Activated naive CD8-positive, alpha-beta T cell treated with anti-CD3 and anti-CD28 coated beads, Interleukin-2, amount 50 U/mL, for 24 hours (primary cell): ENCODE data around the gene DCLRE1A.

ENCODE experiments used
- ATAC-seq: fragments of 150-1000 bp; cut with Tn5 transposase; one replicate; pipeline ENCODE4 v1.10.0; 2021
- DNase-seq: peaks from one replicate; pipeline ENCODE4 v3.0.0; 2021
- H3K27ac Mint-ChIP-seq: one replicate; pipeline ENCODE4 v1.8.0; 2021; ENCODE audit warnings: mild to moderate bottlenecking, mixed read lengths
- H3K27me3 Mint-ChIP-seq: one replicate; pipeline ENCODE4 v1.8.0; 2021; ENCODE audit warnings: mixed read lengths
- H3K36me3 Mint-ChIP-seq: one replicate; pipeline ENCODE4 v1.8.0; 2021; ENCODE audit warnings: low read depth, mixed read lengths
- H3K4me1 Mint-ChIP-seq: one replicate; pipeline ENCODE4 v1.8.0; 2021; ENCODE audit warnings: mixed read lengths
- H3K4me3 Mint-ChIP-seq: one replicate; pipeline ENCODE4 v1.8.0; 2021; ENCODE audit warnings: mild to moderate bottlenecking, moderate library complexity, mixed read lengths
- H3K9me3 Mint-ChIP-seq: one replicate; pipeline ENCODE4 v1.8.0; 2021; ENCODE audit warnings: mixed read lengths

Gene DCLRE1A

GRCh38 chr10:113854013-113854760, at the start of gene DCLRE1A, which contains the start of gene NHLRC2:
Gene DCLRE1A (minus strand): TSS chr10:113854082. CDS start chr10:113853182, 900 bp downstream.
Gene NHLRC2 (plus strand): TSS chr10:113854661. CDS start chr10:113854873, 212 bp downstream.
- no peaks in the 10 kb centered on the region for H3K9me3 Mint-ChIP-seq
- H3K4me3 Mint-ChIP-seq, result peak within 1 kb of the TSS; percentile 98
- ATAC-seq, result peak; percentile 62
- no peaks in the 10 kb centered on the region for H3K27me3 Mint-ChIP-seq
- peak; percentile 76 for DNase-seq
- peak within 1 kb of the TSS; percentile 97 for H3K27ac Mint-ChIP-seq
- peaks cover 52% of the 10 kb centered on the region for H3K4me1 Mint-ChIP-seq
- peaks cover 29% of the 10 kb centered on the region for H3K36me3 Mint-ChIP-seq

- ATAC-seq (no peak), DNase-seq (no peak)
- Mint-ChIP-seq H3K36me3 (peaks cover 33% of the 10 kb centered on the region), H3K9me3 (peaks cover 7% of the 10 kb centered on the region), H3K4me3 (no peak overlapping the region), H3K4me1 (no peaks in the 10 kb centered on the region), H3K27ac (no peak overlapping the region), H3K27me3 (no peaks in the 10 kb centered on the region)
Observed at GRCh38 chr10:113899952-113900598, 46.2 kb upstream of the DCLRE1A start.

DNA sequence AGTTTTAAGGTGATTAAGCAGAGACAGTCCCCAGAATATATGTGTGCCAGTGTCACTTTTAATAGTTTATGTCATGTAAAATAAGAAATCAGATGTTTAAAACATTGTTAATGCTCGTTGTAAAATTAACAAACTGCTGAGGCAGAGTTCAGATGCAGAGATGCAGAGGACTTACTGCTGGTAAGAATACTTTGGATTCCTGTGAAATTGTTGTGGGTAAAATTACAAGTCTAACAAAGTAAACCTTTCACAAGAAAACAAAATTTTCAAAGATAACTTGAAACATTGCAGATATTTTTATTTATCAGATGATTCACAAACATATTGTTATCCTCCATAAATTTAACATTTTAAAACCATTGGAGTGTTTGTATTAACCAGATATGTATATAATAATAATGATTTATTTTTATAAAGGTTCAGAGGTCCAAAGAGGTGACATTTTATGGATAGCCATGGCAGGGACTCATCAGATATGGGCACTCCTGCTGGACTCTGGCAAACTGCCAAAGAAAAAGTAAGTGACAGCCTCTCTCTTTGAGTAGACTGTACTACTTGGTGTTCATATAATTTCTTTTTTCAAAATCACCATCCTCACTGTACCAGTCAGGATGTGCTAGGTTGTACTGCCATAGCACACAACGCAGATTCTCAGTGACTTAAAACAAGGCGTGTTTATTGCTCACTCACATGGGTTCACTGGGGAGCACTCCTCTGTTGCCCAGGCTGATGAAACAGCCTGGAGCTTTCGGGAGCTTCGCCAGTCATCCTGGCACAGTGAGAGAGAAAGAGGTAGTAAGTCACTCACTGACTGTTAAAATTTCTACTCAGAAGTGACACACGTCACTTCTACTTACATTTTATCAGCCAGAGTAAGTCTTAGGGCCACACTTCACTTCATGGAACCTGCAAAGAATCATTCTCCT, 44.1 kb upstream of the DCLRE1A start:
- H3K4me3 Mint-ChIP-seq, result no peak overlapping the region
- H3K36me3 Mint-ChIP-seq, result peaks cover 27% of the 10 kb centered on the region
- DNase-seq (no peak), ATAC-seq (no peak)
- H3K9me3 Mint-ChIP-seq, result peaks cover 7% of the 10 kb centered on the region
- no peaks in the 10 kb centered on the region for H3K4me1 Mint-ChIP-seq
- H3K27ac Mint-ChIP-seq, result no peak overlapping the region
- no peaks in the 10 kb centered on the region for H3K27me3 Mint-ChIP-seq

DNA sequence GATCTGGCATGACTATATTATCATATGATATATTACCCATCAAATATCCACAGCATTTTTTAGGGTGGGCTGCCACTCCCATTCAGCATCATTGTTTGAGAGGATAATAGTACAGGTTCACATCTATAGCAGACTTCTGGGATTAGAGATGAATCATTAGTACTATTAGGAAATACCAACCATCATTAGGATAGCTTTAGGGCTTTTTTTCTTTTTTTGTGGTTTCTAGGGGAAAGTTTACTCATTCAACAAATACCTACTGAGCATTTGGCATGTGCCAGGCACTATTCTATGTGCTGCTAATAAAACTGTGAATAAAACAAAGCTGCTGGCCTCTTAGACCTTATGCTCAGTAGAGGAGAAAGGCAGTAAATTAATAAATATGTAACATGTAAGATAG, 41.1 kb upstream of the DCLRE1A start:
- Mint-ChIP-seq H3K27ac (no peak overlapping the region), H3K27me3 (no peaks in the 10 kb centered on the region), H3K4me3 (no peak overlapping the region), H3K36me3 (peaks cover 31% of the 10 kb centered on the region), H3K9me3 (peaks cover 7% of the 10 kb centered on the region), H3K4me1 (peaks cover 2% of the 10 kb centered on the region)
- no peak for DNase-seq
- no peak for ATAC-seq

DNA sequence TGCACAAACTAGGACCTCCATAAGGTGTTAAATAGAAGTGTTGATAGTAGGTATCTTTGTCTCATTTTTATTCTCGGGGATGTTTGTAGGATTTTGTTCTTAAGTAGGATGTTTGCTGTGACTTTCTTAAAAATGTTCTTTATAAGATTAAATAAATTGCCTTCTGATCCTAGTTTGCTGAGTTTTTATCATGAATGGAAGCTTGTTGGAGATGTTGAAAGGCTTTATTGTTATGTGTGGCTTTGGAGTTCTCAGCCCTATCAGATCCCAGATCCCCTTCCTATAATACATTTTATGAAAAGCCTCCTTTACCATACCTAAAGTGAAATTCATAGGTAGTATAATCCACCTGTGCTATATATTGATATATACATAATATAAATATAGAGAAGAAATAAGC, 40.7 kb upstream of the DCLRE1A start:
- H3K36me3 Mint-ChIP-seq, result peaks cover 35% of the 10 kb centered on the region
- peaks cover 7% of the 10 kb centered on the region for H3K9me3 Mint-ChIP-seq
- H3K27me3 Mint-ChIP-seq, result no peaks in the 10 kb centered on the region
- H3K4me3 Mint-ChIP-seq, result no peak overlapping the region
- DNase-seq (no peak), ATAC-seq (no peak)
- H3K27ac Mint-ChIP-seq, result no peak overlapping the region
- peaks cover 2% of the 10 kb centered on the region for H3K4me1 Mint-ChIP-seq

DNA sequence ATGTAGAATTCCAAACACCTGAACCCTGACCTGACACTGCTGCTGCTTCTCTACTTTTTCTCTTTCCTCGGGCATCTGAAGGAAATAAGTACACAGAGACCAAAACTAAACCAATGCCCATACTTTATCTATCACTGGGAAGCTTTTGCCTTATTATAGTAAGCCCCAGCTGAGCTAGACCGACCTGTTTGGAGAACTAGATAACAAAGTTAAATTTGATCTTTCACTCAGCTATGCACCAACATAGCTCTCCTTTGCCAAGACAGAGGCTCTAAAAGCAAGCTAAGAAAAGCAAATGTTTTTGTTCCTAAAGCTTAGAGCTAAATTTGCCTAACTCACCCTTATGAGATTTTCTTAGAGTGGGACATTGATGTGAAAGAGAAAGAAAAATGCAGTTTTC, 39.7 kb upstream of the DCLRE1A start:
- H3K4me1 Mint-ChIP-seq, result peaks cover 2% of the 10 kb centered on the region
- DNase-seq (no peak), ATAC-seq (no peak)
- no peak overlapping the region for H3K4me3 Mint-ChIP-seq
- no peaks in the 10 kb centered on the region for H3K27me3 Mint-ChIP-seq
- no peak overlapping the region for H3K27ac Mint-ChIP-seq
- H3K9me3 Mint-ChIP-seq, result peaks cover 7% of the 10 kb centered on the region
- peaks cover 30% of the 10 kb centered on the region for H3K36me3 Mint-ChIP-seq

- no peak for DNase-seq
- Mint-ChIP-seq H3K4me3 (no peak overlapping the region), H3K27me3 (no peaks in the 10 kb centered on the region), H3K4me1 (peaks cover 2% of the 10 kb centered on the region), H3K9me3 (peaks cover 7% of the 10 kb centered on the region), H3K36me3 (peaks cover 38% of the 10 kb centered on the region), H3K27ac (no peak overlapping the region)
- no peak for ATAC-seq
Observed at GRCh38 chr10:113891476-113891875, 37.6 kb upstream of the DCLRE1A start.

DNA sequence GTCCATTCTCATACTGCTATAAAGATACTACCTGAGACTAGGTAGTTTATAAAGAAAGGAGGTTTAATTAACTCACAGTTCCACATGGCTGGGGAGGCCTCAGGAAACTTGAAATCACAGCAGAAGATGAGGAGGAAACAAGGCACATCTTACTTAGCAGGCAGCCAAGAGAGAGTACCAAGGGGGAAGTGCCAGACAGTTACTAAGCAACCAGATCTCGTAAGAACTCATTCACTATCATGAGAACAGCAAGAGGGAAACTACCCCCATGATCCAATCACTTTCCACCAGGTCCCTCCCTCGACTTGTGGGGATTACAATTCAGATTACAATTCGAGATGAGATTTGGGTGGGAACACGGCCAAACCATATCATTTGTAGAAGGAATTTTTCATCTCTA, 36.9 kb upstream of the DCLRE1A start:
- no peaks in the 10 kb centered on the region for H3K27me3 Mint-ChIP-seq
- H3K4me3 Mint-ChIP-seq, result no peak overlapping the region
- H3K4me1 Mint-ChIP-seq, result peaks cover 2% of the 10 kb centered on the region
- DNase-seq (no peak), ATAC-seq (no peak)
- peaks cover 7% of the 10 kb centered on the region for H3K9me3 Mint-ChIP-seq
- peaks cover 44% of the 10 kb centered on the region for H3K36me3 Mint-ChIP-seq
- H3K27ac Mint-ChIP-seq, result no peak overlapping the region

DNA sequence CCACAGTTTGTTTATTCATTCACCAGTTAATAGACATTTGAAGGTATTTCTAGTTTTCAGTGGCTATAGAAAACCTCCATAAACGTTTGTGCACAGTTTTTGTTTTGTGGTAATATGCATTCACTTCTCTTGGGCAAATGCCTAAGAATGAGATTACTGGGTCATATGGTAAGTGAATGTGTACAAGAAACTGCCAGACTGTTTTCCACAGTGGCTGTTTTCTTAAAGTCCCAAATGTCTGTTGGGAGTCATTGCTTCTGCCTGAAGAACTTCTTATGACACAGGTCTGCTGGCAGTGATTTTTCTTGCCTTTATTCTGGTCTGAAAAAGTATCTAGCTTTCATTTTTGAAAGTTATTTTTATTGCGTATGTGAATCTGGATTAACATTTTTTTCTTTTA, 36.0 kb upstream of the DCLRE1A start:
- Mint-ChIP-seq H3K4me3 (no peak overlapping the region), H3K36me3 (peaks cover 43% of the 10 kb centered on the region), H3K27ac (no peak overlapping the region), H3K9me3 (no peaks in the 10 kb centered on the region), H3K4me1 (peaks cover 2% of the 10 kb centered on the region), H3K27me3 (no peaks in the 10 kb centered on the region)
- ATAC-seq, result no peak
- no peak for DNase-seq

GRCh38 chr10:113882240-113882639, 28.4 kb upstream of the DCLRE1A start:
- ATAC-seq (no peak), DNase-seq (no peak)
- Mint-ChIP-seq H3K27ac (no peak overlapping the region), H3K4me1 (peaks cover 14% of the 10 kb centered on the region), H3K4me3 (no peak overlapping the region), H3K36me3 (peaks cover 56% of the 10 kb centered on the region), H3K27me3 (no peaks in the 10 kb centered on the region), H3K9me3 (peaks cover 4% of the 10 kb centered on the region)

- Mint-ChIP-seq H3K36me3 (peaks cover 39% of the 10 kb centered on the region), H3K4me1 (peaks cover 14% of the 10 kb centered on the region), H3K27ac (no peak overlapping the region), H3K9me3 (peaks cover 4% of the 10 kb centered on the region), H3K4me3 (no peak overlapping the region), H3K27me3 (no peaks in the 10 kb centered on the region)
- DNase-seq (no peak), ATAC-seq (no peak)
Observed at GRCh38 chr10:113880236-113880635, 26.4 kb upstream of the DCLRE1A start.

- ATAC-seq (no peak), DNase-seq (no peak)
- peaks cover 39% of the 10 kb centered on the region for H3K36me3 Mint-ChIP-seq
- peaks cover 16% of the 10 kb centered on the region for H3K4me1 Mint-ChIP-seq
- no peaks in the 10 kb centered on the region for H3K27me3 Mint-ChIP-seq
- no peak overlapping the region for H3K27ac Mint-ChIP-seq
- H3K9me3 Mint-ChIP-seq, result peaks cover 4% of the 10 kb centered on the region
- H3K4me3 Mint-ChIP-seq, result no peak overlapping the region
Observed at GRCh38 chr10:113879691-113880090, 25.8 kb upstream of the DCLRE1A start.

DNA sequence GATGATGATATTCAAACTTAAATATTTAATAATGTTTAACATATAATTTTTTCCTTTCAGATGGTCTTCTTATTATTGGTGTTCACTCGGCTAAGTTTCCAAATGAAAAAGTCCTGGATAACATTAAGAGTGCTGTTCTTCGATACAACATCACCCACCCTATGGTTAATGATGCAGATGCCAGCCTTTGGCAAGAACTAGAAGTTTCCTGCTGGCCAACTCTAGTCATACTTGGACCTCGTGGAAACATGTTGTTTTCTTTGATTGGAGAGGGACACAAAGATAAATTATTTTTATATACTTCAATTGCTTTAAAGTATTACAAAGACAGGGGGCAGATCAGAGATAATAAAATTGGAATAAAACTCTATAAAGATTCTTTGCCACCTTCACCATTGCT, 22.6 kb upstream of the DCLRE1A start:
- peaks cover 10% of the 10 kb centered on the region for H3K9me3 Mint-ChIP-seq
- H3K27ac Mint-ChIP-seq, result no peak overlapping the region
- H3K4me1 Mint-ChIP-seq, result peaks cover 4% of the 10 kb centered on the region
- DNase-seq (no peak), ATAC-seq (no peak)
- H3K36me3 Mint-ChIP-seq, result peaks cover 31% of the 10 kb centered on the region
- H3K4me3 Mint-ChIP-seq, result no peak overlapping the region
- no peaks in the 10 kb centered on the region for H3K27me3 Mint-ChIP-seq

DNA sequence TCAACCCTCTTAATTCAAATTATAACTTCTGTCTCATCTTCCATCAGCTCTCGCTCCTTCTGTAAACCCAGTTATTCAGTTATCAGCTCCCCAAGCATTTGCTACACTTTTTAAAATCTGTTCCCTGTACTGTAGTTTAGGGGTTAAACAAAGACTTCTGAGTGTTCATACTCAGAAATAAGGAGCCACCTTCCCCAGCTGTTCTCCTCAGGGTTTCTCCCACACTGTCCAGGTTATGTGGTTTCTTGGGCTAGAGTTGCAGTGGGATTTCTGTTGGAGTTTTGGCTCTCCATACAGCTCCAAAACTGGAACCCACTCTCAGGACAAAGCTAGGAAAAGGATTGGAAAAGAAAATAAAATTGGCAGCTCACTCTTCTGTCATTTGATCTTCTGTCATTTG, 21.3 kb upstream of the DCLRE1A start:
- H3K4me3 Mint-ChIP-seq, result no peak overlapping the region
- no peak overlapping the region for H3K27ac Mint-ChIP-seq
- peaks cover 10% of the 10 kb centered on the region for H3K9me3 Mint-ChIP-seq
- H3K27me3 Mint-ChIP-seq, result no peaks in the 10 kb centered on the region
- no peak for ATAC-seq
- peaks cover 34% of the 10 kb centered on the region for H3K36me3 Mint-ChIP-seq
- no peak for DNase-seq
- peaks cover 4% of the 10 kb centered on the region for H3K4me1 Mint-ChIP-seq
